Measurements from ENCODE around the gene MARK2.

The MARK2 gene

DNA sequence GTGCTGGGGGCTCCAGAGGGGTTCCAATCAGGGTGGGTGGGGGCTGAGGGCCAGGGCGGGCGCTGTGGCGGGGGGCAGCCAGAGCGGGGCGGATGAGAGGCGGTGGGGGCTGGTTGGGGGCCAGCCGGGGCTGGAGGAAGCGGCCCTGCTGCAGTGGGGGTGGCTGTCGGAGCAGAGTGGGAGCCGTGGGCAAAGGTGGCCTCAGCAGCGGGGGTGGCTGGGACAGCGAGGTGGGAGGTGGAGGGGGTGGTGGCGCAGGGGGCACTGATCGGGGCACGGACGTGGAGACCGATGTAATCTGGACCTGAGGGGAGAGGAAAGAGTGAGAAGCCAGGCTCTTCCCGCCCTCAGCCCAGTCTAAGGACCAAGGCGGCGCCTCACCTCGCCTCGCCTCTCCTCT lies 73.0 kb downstream of the MARK2 start:
- no peak for DNase-seq

DNA sequence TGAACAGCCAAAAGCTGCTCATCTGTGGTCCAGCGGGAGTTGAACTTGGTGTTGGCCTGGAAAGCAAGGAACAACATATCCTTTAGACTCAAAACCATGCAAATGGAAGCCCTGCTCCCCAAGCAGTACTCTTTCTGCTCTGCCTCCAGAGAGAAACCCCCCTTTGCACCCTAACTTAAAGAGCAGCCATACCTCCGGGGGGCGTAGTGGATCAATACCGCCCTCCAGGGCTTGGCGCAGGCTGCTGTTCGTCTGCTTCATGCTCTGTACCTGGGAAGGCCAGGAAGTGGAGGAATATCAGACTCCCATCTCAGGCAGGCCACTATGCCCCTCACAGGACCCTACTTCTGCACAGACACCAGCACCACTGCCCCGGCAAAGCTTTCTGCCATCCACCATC lies 73.8 kb downstream of the MARK2 start:
- DNase-seq: no peak

DNA sequence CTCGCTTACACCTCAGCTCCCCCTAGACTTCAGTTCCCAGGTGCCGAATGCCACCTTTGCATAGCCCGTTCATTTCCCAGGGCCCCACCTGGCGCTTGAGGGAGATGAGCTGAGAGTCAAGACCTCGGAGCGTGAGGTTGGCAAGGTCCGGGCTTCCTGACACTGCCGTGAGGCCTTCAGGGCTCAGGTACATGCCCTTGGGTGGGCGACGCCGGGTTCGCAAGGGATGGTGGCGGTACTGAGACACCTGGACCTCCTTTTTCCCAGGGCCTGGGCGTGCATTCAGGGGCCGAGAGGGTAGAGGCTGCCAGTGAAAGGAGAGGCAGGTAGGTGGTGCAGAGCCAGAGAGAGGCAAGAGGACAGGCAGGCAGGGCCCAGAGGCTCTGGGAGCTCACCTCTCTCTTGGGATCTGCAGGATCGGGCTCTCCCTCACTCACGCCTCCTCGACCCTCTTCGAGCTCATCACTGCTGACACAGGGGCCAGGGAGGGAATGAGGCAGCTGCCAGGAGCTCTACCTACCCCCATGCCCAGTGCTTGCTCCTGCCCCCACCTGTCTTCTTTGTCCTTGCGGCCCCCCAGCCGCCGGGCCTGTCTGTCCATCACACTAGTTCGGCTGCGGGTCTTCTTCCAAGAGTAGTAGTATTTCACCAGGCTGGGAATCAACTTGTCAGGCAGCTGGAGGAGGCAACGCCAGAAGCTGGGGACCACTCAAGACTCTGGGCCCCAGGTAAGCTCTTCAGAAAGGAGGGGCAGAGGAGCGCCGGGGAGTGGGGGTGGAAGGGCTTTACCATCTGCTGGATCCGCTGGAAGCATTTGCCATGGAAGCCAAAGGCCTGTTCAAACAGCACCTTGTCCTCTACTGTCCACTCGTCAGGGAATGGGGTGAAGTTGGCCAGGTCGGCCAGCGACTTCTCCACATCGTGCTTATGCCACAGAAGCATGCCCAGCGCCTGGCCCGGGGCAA lies 75.2 kb downstream of the MARK2 start:
- no peak for DNase-seq

DNA sequence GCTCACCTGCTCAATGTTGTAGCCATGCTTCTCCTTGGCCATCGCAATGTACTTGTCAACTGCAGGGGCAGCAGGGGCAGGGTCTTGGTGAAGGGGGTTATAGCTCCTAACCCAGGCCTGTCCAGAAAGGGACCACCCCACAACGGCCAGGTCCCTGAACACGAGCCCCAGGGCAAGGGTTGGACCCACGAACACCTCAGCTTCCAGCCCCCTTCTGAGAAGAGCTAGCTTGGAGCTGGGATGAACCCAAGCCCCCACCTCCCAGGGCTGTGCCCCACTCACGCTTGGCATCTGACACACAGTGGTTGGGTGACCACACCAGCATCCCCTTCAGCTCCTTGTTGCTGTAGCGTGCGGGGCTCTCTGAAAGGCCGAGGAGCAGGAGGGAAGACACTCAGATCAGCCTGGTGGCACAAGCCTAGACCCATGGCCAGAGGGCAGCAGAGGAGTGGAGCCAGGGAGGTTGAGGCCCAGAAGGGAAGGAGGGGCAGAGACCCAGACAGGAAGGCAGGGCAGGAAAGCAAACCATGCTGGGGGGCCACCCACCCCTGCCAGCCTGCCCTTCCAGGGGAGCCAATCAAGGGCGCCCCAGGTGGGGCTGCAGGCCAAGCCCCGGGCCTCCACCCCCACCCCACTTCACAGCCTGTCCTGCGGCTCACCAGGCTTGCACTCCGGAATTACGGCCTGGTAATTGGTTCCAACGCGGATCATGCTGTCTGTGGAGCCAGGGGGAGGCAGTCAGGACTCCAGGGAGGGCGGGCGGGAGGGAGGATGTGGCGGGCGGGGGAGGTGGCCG lies 76.2 kb downstream of the MARK2 start:
- no peak for DNase-seq

DNA sequence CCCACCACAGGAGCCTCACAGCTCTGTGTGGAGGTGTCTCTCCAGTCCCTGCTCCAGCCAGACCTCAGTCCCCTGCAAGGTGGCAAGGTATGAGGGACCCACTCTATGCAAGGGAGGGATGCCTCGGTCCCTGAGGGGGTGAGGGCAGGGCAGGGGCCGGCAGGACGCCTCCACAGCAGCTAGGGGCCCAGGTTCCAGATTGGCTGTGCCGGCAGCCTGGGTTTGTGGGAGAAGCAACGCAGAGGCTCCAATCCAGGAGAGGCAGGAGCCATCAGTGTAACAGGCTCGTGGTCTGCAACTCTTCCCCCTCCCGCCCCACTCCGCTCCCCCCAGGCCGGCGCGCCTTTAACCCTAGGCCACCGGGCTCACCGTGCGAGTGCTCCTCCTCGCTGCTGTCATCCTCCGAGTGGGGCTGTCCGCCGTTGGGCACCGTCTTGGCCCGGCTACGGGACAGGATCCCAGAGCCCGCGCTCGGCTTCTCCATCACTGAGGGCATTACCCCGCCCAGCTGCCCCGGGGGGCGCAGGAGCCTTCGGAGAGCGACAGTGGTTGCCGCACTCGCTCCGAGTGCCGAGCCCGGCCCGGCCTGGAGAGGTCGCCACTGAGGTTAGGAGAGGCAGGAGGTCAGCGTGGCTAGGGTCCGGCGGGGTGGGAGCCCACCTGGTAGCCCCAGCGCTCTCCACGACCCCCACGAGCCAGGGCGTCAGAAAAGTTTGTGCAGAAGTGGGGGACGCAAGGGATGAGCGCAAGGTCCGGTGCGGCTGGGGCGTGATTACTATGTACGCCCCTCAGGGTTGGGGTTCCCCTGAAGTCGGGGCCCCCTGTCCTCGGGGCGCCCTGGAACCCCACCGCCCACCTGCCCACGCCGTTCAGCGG lies 77.3 kb downstream of the MARK2 start:
- peak; percentile 52 for DNase-seq

DNA sequence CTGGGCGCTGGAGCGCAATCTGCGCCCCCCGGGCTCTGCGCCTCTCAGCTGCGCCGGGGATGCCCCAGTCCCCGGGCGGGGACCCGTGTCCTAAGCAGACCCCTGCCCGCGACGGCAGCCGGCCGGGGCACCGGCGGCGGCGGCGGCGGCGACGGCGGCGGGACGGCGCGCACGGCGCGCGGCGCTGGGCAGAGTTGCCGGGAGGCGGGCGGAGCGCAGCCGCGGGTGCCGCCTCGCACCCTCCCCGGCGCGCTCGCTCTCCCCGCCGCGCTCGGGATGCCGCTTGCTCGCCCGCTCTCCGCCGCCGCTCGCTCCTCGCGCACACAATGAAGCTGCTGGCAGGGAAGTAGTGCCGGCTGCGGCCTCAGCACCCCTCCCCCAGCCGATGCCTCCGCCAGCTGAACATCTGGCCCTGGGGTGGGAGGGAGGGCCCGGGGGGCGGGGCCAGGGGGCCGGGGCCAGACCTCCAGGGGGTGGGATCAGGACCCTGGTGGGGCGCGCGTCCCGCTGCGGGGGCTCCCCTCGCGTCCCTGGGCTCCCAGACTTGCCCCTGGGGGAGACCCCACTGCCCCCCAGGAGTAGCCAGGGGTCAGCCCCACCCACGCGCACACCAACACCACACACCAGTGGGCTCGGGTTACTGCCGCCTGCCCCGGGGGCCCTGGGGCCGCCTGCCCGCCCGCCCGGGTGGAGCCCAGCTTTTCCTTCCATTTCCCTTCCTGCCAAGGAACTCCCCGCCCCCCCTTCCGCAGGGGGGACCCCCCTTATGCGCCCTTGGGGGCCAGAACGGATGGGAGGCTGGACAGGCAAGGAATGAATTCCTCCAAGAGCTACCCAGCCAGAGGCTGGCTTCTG lies 78.2 kb downstream of the MARK2 start, which contains the start of gene RCOR2:
Gene RCOR2 (minus strand): TSS at position 328 of the 855 bp plus-strand sequence. CDS start 708 bp downstream, outside the sequence.
- peak; percentile 87 for DNase-seq

DNA sequence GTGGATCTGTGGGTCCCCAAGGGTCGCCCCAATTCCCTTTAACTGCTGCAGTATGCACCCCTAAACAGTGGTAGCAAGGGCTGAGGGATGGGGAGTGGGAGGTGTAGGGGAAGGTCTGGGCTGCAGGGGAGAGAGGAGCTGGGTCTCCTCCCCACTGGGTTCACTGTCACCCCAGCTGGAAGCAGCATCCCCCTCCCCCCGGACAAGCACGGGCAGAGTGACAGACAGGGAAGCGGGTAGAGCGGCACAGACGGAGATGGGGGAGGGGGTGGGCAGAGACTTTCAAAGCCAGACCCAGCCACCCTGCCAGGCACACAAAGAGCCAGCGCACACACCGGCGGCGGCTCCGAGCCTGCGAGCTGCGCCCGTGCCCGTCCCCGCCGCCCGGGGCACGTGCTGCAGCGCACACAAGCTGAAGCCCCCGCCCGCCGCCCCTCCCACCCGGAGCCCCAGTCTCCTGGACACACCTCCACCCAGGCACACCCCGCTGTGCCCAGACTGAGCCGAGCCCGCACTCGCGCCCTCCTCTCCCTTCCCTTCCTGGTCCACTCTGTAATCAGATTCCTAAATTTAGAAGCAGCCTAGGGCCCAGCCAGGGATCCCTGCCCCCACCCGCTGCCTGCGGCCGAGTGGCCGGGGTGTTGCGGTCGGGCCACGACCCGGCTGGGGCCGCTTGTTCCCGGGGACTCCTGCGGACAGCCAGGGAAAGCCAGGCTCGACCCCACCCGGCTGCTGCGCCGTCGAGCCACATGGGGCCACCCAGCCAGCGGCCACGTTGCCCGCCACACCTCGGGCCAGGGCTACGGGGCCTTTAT lies 79.0 kb downstream of the MARK2 start:
- DNase-seq: peak; percentile 74

DNA sequence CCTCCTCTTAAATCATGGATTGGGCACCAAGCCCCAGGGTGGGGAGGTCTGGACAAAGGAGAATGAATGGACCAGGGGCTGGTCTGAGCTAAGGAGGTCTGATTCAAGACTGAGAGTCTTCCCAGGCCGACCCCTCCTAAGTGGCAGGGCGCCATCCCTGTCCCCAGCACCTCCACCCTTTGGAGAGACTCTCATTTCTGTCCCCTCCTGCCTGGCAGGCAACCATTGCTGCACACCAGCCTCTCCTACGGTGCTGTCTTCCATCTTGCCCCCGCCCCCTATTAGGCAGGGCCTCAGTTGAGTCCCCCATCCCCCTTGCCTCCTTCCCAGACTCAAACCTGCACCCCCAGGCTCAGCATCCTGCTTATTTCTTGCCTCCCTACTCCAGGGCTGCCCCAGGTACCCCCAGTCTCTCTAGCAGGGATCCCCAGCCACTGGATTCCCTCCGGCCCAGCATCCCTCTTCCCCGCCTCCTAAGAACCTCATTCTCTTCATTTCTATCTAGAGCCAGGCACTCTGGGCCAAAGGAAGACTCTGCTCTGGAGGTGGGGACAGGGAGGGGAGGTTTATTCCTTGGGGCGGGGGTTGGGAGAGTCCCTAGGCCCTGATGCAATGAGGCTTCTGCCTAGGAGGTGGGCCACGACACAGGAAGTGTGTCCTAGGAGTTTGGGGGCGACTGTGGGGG lies 79.7 kb downstream of the MARK2 start:
- DNase-seq: peak; percentile 33

DNA sequence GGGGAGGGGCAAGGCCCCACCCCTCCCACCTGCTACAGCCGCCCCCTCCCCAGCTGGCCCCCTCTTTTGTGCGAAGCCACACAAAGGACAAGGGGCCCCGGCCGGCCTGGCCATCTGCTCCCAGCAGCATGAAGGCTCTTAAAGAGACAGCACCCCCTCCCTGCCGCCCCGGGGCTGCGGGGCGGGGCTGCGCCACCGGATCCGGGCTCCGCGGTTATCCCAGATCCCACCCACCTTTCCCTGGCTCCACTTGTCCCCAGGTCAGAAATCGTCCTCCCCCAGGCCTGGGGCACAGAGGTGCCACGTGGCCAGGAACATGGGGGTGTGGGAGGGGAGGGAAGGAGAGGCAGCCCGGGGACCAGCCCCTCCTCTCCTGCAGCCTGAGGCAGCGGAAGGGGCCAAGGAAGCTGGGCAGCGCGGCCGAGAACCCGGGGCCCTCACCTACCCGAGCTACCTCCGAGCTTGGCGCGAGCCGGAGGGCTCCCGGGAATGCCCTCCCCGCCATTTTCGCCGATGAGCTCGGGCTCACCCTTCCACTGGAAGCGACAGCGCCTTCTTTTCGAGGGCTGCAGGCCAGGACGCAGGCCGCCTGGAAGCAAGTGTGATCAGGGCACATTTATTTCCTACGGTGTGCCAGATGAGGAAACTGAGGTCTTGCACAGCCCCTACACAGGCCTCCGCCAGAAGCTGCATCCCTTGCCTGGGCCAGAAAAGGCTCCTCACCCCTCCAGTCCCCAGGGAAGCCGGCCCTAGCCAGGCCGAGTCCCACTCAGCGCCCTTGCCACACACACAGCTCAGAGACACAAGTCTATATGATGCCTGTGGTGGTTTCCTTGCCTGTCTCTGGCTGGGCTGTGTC lies 80.6 kb downstream of the MARK2 start:
- DNase-seq: no peak

DNA sequence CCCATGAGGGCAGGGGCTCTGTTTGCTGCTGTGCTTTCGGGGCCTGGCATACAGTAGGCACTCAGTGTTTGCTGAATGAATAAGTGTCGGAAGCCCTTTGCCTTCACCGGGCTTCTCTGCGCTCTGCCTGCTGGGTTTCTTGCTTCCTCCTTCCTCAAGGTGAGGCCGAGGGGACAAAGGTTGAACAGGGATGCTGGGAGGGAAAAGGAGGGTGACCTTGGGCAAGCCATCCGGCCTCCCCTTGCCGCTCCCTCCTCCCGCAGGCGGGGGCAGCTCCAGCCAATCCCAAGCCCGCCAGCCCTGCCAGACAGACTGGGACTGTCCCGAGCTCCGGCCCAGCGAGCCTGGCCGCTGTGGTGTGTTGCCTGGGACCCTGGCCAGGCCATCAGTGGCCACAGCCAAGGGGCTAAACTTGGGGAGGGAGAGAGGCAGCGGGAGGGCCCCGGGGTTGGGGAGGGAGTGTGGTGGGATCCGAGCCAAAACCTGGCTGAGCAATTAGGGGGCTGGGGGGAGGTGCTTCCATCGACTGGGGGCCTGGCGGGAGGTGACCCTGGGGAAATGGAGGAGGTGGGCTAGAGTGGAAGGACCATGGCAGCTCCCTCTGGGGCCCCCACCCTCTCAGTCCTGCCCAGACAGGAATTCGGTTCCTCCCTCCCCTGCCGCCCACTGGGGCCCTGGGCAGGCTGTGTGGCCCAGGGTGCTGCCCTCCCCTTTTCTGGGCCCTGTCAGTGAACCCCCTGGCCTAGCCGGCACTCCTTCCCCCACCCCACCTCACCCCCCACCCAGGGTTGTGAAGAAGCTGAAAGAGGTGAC lies 81.4 kb downstream of the MARK2 start:
- no peak for DNase-seq

DNA sequence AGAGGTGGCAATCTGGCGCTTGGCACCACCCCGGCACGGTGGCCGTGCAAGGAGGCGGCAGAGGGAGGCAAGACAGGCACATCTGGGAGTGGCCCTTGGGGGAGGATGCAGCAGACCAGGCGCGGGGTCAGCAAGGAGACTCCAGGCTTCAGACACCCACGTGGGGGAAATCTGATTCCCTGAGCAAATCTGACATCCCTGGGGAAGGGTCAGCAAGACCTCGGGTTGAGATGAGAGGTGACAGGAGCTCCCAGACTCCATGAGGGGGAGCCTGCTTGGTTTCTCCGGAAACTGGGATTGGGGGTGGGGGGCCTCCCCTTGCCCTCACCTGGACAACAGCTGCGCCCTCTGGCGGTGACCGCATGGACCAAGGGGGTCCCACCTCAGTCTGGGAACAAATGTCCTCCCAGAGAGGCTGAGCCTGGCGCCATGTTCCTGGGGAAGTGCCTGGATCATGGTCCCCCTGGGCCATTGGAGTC lies 82.1 kb downstream of the MARK2 start:
- DNase-seq: no peak

DNA sequence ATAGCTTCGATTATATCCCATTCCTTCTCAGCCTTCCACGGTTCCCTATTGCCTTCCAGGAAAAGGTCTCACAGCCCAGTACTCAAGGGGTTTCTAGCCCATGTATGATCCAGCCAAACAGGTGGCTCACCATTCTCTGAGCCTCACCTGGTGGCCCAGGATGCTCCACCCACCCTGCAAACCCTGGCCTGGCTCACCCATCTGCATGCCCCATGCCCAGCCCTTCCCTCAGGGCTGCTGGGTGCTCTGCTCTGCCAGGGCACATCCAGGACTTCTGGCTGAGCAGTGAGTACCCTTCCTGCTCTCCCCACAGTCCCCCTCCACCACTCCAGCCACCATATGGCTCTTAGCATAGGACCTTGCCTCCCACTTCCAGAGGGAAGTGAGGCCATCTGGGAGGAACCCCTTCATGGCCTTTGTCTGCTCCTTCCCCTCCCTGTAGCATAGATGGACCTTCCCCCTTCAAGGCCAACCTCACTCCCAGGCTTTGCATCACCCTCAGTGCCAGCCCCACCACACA lies 83.8 kb downstream of the MARK2 start:
- no peak for DNase-seq

DNA sequence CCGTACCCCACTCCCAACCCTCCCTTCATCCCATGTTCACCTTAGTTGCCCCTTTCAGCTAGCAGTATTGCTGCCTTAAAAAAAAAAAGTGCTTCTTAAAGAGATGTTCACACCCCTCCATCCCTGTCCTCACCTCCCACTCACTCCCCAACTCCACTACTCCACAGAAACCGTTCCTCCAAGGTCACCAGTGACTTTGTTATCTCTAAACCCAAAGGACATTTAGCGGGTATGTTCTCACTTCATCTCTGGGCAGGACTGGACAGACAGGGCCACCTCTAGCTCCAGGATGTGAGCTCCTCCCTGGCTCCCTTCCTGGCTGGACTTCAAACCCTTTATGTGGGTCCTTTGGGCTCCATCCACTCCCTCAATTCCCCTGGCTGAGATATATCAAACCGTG lies 84.4 kb downstream of the MARK2 start:
- no peak for DNase-seq

DNA sequence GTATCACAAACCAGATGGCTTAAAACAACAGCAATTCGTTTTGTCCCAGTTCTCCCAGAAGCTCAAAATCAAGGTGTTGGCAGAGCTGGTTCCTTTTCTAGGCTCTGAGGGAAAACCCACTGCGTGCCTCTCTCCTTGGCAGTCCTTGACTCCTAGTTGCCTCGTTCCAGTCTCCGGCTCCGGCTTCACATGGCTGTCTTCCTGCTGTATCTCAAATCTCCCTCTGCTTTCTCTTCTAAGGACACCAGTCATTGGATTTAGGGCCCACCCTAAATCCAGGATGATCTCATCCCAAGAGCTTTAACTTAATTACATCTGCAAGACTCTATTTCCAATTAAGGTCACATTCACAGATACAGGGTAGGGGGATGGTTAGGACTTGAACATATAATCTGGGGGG lies 90.7 kb downstream of the MARK2 start:
- DNase-seq: no peak

DNA sequence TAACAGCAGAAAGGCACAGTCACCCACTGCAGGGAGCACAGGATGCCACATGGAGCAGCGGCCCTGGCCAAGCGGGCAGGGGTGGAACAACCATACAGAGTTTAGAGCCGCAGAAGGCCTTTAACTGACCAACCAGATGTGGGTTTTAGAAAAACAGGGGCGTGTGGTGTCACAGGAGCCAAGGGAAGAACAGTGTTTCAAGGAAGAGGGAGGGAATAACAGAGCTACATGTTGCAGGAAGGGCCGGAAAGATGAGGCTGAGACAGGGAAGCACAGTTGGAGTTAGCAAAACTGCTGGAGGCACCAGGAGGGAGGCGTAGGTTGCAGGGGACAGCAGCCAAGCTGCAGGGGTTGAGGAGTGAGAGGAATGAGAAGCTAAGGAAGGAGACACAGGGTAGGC lies 92.1 kb downstream of the MARK2 start:
- no peak for DNase-seq

DNA sequence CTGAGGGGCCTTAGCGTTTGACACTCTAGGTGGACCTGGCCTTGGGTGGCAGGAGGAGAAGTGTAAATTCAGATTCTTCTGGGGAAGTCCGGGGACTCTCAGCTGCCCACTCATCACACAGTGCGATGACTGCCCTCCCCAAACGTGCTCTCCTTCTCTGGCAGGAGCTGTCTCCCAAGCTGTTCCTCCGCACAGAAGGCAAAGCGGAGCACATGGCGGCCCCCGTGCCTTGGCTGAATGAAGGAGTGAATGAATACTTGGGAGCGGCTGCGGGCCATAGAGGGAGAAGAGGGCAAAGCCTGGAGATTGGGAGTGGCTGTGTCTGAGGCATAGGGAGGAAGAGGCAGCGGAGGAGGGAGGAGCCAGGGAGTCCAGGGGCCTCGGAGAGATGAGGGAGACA lies 93.0 kb downstream of the MARK2 start:
- no peak for DNase-seq

DNA sequence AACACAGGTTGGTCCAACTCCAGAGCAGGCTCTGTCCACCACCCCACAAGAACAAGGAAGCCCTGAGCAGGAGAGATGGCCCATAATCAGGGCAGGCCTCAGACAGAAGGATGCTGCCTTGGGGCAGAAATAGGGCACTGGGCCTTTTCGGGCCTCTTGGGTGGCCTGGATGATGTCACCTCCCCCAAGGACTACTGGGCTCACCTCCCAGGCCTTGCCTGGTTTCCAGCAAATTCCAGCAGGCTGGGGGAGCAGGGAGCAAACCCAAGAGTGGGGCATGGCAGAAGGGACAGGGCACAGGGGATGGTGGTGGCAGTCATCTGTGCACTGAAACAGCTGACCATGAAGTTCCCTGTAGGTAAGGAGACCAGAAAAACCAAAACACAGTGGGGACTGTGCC lies 94.5 kb downstream of the MARK2 start:
- no peak for DNase-seq

All from NCI-H1092 treated with DMSO at 0.1 percent for 48 hours (cell line).